ENCODE data around the gene AGK. TPM values are rescaled to one million over a fixed set of nuclear protein-coding genes. Genes with fewer than 3 reads are reported as not detected.

AGK gene
- polyA plus RNA-seq, 3 donors from 2014 or later, result 104 to 125 (median 108) TPM

- Mint-ChIP-seq H3K4me3 (no peak overlapping the region), H3K36me3 (peaks cover 6 to 32% (median 12%) of the 10 kb centered on the region in 3 donors), H3K27me3 (ENCODE audit: low read depth in 3 of 3) (peaks cover 1 to 5% (median 1%) of the 10 kb centered on the region in 3 donors), H3K9me3 (no peaks in the 10 kb centered on the region), H3K4me1 (peaks cover 1 to 19% of the 10 kb centered on the region in 2 donors), H3K27ac (peak overlapping the region; percentile 8 to 58 (median 49))
- DNase-seq, result no peak
These were observed 97.3 kb downstream of the AGK start for GRCh38 chr7:141648276-141649114.

- Mint-ChIP-seq H3K4me1 (peaks cover 1 to 21% of the 10 kb centered on the region in 2 donors), H3K4me3 (no peak overlapping the region), H3K27ac (peak overlapping the region in 4 of 6 donors; percentile 42 to 68 (median 62)), H3K9me3 (no peaks in the 10 kb centered on the region), H3K36me3 (peaks cover 6 to 38% (median 12%) of the 10 kb centered on the region in 3 donors), H3K27me3 (ENCODE audit: low read depth in 3 of 3) (peaks cover 1 to 5% (median 1%) of the 10 kb centered on the region in 3 donors)
- no peak for DNase-seq
These were observed 98.1 kb downstream of the AGK start for GRCh38 chr7:141649137-141649864.

- Mint-ChIP-seq H3K36me3 (peaks cover 6 to 42% (median 12%) of the 10 kb centered on the region in 3 donors), H3K27ac (peak overlapping the region; percentile 32 to 77 (median 61)), H3K27me3 (ENCODE audit: low read depth in 3 of 3) (peaks cover 1 to 5% (median 1%) of the 10 kb centered on the region in 3 donors), H3K4me1 (peaks cover 3 to 26% of the 10 kb centered on the region in 2 donors), H3K4me3 (no peak overlapping the region), H3K9me3 (no peaks in the 10 kb centered on the region)
- peak; percentile 12 to 33 (median 14) for DNase-seq
These were observed 98.8 kb downstream of the AGK start for GRCh38 chr7:141649865-141650634.

- Mint-ChIP-seq H3K4me1 (peaks cover 2 to 21% of the 10 kb centered on the region in 2 donors), H3K36me3 (peaks cover 6 to 39% (median 12%) of the 10 kb centered on the region in 3 donors), H3K27ac (peak overlapping the region in 3 of 6 donors; percentile 24 to 60 (median 30)), H3K9me3 (no peaks in the 10 kb centered on the region), H3K4me3 (no peak overlapping the region), H3K27me3 (ENCODE audit: low read depth in 3 of 3) (peaks cover 1 to 5% (median 1%) of the 10 kb centered on the region in 3 donors)
- no peak for DNase-seq
These were observed 100.2 kb downstream of the AGK start for GRCh38 chr7:141651417-141651816.

GRCh38 chr7:141652691-141653090 lies 101.5 kb downstream of the AGK start:
- Mint-ChIP-seq H3K36me3 (peaks cover 6 to 44% (median 20%) of the 10 kb centered on the region in 3 donors), H3K4me3 (no peak overlapping the region), H3K27me3 (ENCODE audit: low read depth in 3 of 3) (peaks cover 0 to 2% (median 1%) of the 10 kb centered on the region in 3 donors), H3K4me1 (peaks cover 2 to 21% of the 10 kb centered on the region in 2 donors), H3K9me3 (no peaks in the 10 kb centered on the region), H3K27ac (peak overlapping the region in 1 of 6 donors; percentile 29)
- DNase-seq, result no peak

- Mint-ChIP-seq H3K4me3 (no peak overlapping the region), H3K27ac (peak overlapping the region; percentile 13 to 71 (median 54)), H3K27me3 (ENCODE audit: low read depth in 3 of 3) (peaks cover 0 to 2% (median 0%) of the 10 kb centered on the region in 3 donors), H3K4me1 (peaks cover 2 to 17% of the 10 kb centered on the region in 2 donors), H3K36me3 (peaks cover 5 to 39% (median 16%) of the 10 kb centered on the region in 3 donors), H3K9me3 (no peaks in the 10 kb centered on the region)
- peak; percentile 38 to 56 (median 51) for DNase-seq
These were observed 103.3 kb downstream of the AGK start for GRCh38 chr7:141654551-141654950.

- no peak for DNase-seq
- H3K27ac Mint-ChIP-seq, result peak overlapping the region in 5 of 6 donors; percentile 19 to 76 (median 58)
- H3K27me3 Mint-ChIP-seq (ENCODE audit: low read depth in 3 of 3), result peaks cover 0 to 4% (median 3%) of the 10 kb centered on the region in 3 donors
- no peak overlapping the region for H3K4me3 Mint-ChIP-seq
- peaks cover 0 to 19% (median 11%) of the 10 kb centered on the region in 3 donors for H3K36me3 Mint-ChIP-seq
- H3K4me1 Mint-ChIP-seq, result peaks cover 1 to 31% of the 10 kb centered on the region in 2 donors
- H3K9me3 Mint-ChIP-seq, result no peaks in the 10 kb centered on the region
These were observed 108.3 kb downstream of the AGK start for GRCh38 chr7:141659501-141659900.

- H3K4me3 Mint-ChIP-seq, result no peak overlapping the region
- no peaks in the 10 kb centered on the region for H3K9me3 Mint-ChIP-seq
- H3K27ac Mint-ChIP-seq, result peak overlapping the region in 3 of 6 donors; percentile 3 to 78 (median 50)
- H3K27me3 Mint-ChIP-seq (ENCODE audit: low read depth in 3 of 3), result peaks cover 0 to 4% (median 3%) of the 10 kb centered on the region in 3 donors
- peaks cover 0 to 29% of the 10 kb centered on the region in 2 donors for H3K4me1 Mint-ChIP-seq
- peaks cover under 1 to 19% (median 11%) of the 10 kb centered on the region in 3 donors for H3K36me3 Mint-ChIP-seq
- no peak for DNase-seq
These were observed 109.0 kb downstream of the AGK start for GRCh38 chr7:141660259-141660658.

GRCh38 chr7:141663081-141663849 lies 112.1 kb downstream of the AGK start:
- Mint-ChIP-seq H3K4me1 (peaks cover 5 to 29% of the 10 kb centered on the region in 2 donors), H3K4me3 (no peak overlapping the region)
- DNase-seq, result no peak

GRCh38 chr7:141664450-141664849 lies 113.2 kb downstream of the AGK start:
- H3K4me3 Mint-ChIP-seq, result no peak overlapping the region
- DNase-seq, result no peak
- H3K27me3 Mint-ChIP-seq (ENCODE audit: low read depth in 3 of 3), result peaks cover 0 to 7% (median 6%) of the 10 kb centered on the region in 3 donors
- no peaks in the 10 kb centered on the region for H3K9me3 Mint-ChIP-seq
- H3K27ac Mint-ChIP-seq, result peak overlapping the region in 5 of 6 donors; percentile 6 to 80 (median 41)
- H3K4me1 Mint-ChIP-seq, result peaks cover 5 to 28% of the 10 kb centered on the region in 2 donors
- peaks cover 4 to 11% (median 6%) of the 10 kb centered on the region in 3 donors for H3K36me3 Mint-ChIP-seq

More at GRCh38 chr7:141663081-141663849, 112.1 kb downstream of the AGK start:
- peaks cover 4 to 15% (median 6%) of the 10 kb centered on the region in 3 donors for H3K36me3 Mint-ChIP-seq
- no peaks in the 10 kb centered on the region for H3K9me3 Mint-ChIP-seq
- peak overlapping the region in 5 of 6 donors; percentile 40 to 80 (median 76) for H3K27ac Mint-ChIP-seq
- H3K27me3 Mint-ChIP-seq (ENCODE audit: low read depth in 3 of 3), result peaks cover 0 to 7% (median 6%) of the 10 kb centered on the region in 3 donors

GRCh38 chr7:141665208-141666035 lies 114.2 kb downstream of the AGK start:
- H3K4me1 Mint-ChIP-seq, result peaks cover 5 to 18% of the 10 kb centered on the region in 2 donors
- peaks cover 0 to 6% (median 4%) of the 10 kb centered on the region in 3 donors for H3K27me3 Mint-ChIP-seq (ENCODE audit: low read depth in 3 of 3)
- peaks cover 6 to 14% (median 7%) of the 10 kb centered on the region in 3 donors for H3K36me3 Mint-ChIP-seq
- no peak overlapping the region for H3K4me3 Mint-ChIP-seq
- DNase-seq, result no peak
- H3K27ac Mint-ChIP-seq, result peak overlapping the region in 5 of 6 donors; percentile 53 to 88 (median 57)
- H3K9me3 Mint-ChIP-seq, result no peaks in the 10 kb centered on the region
